Right atrium auricular region (tissue), 2 donors: ENCODE measurements around the gene AP3D1. TPM values are rescaled to one million over a fixed set of nuclear protein-coding genes. Genes with fewer than 3 reads are reported as not detected.
"Not testable (repeated sequence)": the region's sequence is repeated elsewhere in the genome, so short reads cannot be mapped to it uniquely, and the experiment has no call there.

Source experiments
- DNase-seq: peaks from one replicate; pipeline ENCODE4 v3.0.0-alpha.2; 2019; ENCODE audit warnings: low spot score
- H3K27ac ChIP-seq, 2 donors: fragments of 200-600 bp; sonication (generic); 1 replicate in 1 of 2; 2 replicates in 1 of 2; pipeline ENCODE4 v1.5.1; 2016 to 2019
- H3K27me3 ChIP-seq, 2 donors: fragments of 200-600 bp; sonication (generic); one replicate each; pipeline versions ENCODE4 v1.5.1 to v1.6.0; 2017 to 2019
- H3K36me3 ChIP-seq: fragments of 200-600 bp; sonication (generic); one replicate; pipeline ENCODE4 v1.5.1; 2016
- H3K4me1 ChIP-seq, 2 donors: fragments of 200-600 bp; sonication (generic); one replicate each; pipeline versions ENCODE4 v1.5.1 to v1.6.0; 2017 to 2019
- H3K4me3 ChIP-seq, 2 donors: fragments of 200-600 bp; sonication (generic); 1 replicate in 1 of 2; 2 replicates in 1 of 2; pipeline ENCODE4 v1.5.1; 2017 to 2019; ENCODE audit warnings: mild to moderate bottlenecking in 1 of 2, moderate library complexity in 1 of 2
- H3K9me3 ChIP-seq, 2 donors: fragments of 200-600 bp; sonication (generic); one replicate each; pipeline ENCODE4 v1.5.1; 2019
- total RNA-seq, 2 donors: library from RNA; depleted of rRNA; stranded (reverse); fragments of >200 nt; gene quantifications; one replicate each; pipeline ENCODE4 v1.1.0, GENCODE V29; 2016
- TF ChIP-seq, protein P1 (sequence below), 2 donors: fragments of 200-600 bp; sonication (generic); IDR thresholded peaks; one replicate each; pipeline ENCODE4 v1.5.1; 2019; ENCODE audit warnings: antibody characterized with exemption in 2 of 2

The AP3D1 gene
- total RNA-seq, 2 donors from 2014 or later, result 82.7 to 95.8 TPM

DNA sequence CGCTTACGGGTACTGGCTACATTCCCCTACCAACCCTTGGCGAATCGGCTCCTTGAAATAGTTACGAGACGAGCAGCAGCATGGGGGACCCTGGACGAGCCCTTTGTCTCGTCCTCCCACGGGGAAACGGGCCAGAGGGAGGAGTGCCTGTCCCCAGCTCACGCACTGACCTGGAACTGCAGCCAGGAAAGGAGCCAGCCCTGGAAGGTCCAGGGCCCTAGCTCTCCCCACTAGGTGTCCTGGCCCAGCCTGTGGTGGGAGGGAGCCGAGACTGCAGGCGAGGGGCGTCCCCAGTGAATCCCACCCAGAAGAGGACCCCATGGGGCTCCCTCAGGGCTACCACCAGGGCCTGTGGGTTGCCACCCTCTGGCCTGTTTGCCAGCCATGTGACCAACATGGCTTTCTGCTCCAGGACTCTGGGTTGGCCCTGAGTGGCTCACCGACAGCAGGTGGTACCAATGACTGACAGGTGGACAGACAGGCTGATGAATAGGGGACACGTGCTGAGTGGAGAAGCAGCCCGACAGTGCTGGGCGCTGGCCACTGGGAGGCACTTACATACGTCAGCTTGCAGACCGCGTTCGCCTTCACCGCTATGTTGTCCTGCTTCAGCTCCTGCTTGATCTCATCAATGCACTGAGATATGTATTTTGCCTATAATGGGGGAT is 13.2 kb downstream of the AP3D1 start:
- Histone ChIP-seq H3K36me3 (peaks cover 24% of the 10 kb centered on the region), H3K4me1 (peaks cover 0 to 14% of the 10 kb centered on the region in 2 donors), H3K27ac (peak overlapping the region in 1 of 2 donors; percentile 42), H3K27me3 (no peaks in the 10 kb centered on the region), H3K9me3 (no peaks in the 10 kb centered on the region), H3K4me3 (no peak overlapping the region)
- TF ChIP-seq, protein P1, sequence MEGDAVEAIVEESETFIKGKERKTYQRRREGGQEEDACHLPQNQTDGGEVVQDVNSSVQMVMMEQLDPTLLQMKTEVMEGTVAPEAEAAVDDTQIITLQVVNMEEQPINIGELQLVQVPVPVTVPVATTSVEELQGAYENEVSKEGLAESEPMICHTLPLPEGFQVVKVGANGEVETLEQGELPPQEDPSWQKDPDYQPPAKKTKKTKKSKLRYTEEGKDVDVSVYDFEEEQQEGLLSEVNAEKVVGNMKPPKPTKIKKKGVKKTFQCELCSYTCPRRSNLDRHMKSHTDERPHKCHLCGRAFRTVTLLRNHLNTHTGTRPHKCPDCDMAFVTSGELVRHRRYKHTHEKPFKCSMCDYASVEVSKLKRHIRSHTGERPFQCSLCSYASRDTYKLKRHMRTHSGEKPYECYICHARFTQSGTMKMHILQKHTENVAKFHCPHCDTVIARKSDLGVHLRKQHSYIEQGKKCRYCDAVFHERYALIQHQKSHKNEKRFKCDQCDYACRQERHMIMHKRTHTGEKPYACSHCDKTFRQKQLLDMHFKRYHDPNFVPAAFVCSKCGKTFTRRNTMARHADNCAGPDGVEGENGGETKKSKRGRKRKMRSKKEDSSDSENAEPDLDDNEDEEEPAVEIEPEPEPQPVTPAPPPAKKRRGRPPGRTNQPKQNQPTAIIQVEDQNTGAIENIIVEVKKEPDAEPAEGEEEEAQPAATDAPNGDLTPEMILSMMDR (IDR thresholded peaks at IDR 0.05), result no peak
- no peak for DNase-seq

DNA sequence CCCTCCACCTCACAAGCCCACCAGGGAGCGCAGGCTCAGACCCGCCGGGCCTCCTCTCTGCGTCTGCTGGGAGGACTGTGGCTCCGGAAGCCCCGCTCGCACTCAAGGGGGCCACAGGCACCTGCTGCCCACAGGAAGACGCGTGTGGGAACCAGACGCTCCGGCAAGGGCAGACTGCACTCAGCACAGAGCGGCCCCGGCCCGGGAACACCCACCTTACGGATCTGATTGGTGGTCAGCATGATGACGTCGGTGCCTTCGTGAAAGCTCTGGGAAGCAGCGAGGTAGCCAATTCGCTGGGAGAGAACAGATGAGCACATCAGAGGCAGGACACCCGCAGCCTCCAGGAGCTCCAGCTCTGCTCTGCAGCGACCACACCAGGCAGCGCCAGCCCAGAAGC is 14.6 kb downstream of the AP3D1 start:
- Histone ChIP-seq H3K4me1 (peaks cover 0 to 24% of the 10 kb centered on the region in 2 donors), H3K27me3 (no peaks in the 10 kb centered on the region), H3K27ac (no peak overlapping the region), H3K9me3 (no peaks in the 10 kb centered on the region), H3K4me3 (no peak overlapping the region), H3K36me3 (peaks cover 35% of the 10 kb centered on the region)
- no peak for DNase-seq
- TF ChIP-seq, protein P1 (IDR thresholded peaks at IDR 0.05), result no peak

DNA sequence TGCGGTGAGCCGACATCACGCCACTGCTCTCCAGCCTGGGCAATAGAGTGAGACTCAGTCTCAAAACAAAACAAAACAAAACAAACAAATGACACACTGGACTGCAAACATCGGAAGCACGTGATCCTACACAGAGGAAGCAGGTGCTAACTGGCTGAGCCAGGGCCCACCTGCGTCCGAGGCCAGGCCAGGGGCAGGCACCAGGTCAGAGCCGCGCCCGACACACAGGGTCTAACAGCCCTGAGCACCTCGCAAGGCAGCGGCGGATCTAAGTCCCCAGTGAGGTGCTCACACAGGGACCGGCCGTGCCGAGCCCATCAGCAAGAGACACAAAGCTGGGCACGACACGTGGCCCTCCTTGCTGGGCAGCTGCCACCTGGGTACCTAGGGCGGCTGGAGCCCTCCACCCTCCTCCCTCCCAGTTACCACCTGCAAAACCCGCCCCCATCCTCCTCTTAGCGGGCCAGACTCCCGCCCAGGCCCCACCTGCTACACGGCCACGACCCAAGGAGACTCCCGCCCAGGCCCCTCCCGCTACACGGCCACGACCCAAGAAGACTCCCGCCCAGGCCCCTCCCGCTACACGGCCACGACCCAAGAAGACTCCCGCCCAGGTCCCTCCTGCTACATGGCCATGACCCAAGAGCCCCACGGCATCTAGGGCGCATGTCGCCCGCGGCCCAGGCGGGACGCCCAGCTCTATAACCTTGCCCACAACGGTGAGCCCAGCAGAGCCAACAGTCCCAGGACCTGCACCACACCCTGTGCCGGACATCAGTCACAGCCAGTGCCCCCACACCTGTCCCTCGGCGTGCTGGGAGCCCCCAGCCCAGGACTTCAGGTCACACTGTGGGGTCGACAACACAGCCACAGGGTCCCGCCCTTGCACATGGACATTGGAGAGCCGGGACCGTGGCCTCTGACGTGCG is 15.6 kb downstream of the AP3D1 start:
- no peaks in the 10 kb centered on the region for H3K27me3 ChIP-seq
- H3K4me3 ChIP-seq, result no peak overlapping the region
- TF ChIP-seq, protein P1 (IDR thresholded peaks at IDR 0.05), result no peak
- H3K4me1 ChIP-seq, result peaks cover 0 to 29% of the 10 kb centered on the region in 2 donors
- no peak for DNase-seq
- H3K36me3 ChIP-seq, result peaks cover 38% of the 10 kb centered on the region
- H3K27ac ChIP-seq, result no peak overlapping the region
- no peaks in the 10 kb centered on the region for H3K9me3 ChIP-seq

DNA sequence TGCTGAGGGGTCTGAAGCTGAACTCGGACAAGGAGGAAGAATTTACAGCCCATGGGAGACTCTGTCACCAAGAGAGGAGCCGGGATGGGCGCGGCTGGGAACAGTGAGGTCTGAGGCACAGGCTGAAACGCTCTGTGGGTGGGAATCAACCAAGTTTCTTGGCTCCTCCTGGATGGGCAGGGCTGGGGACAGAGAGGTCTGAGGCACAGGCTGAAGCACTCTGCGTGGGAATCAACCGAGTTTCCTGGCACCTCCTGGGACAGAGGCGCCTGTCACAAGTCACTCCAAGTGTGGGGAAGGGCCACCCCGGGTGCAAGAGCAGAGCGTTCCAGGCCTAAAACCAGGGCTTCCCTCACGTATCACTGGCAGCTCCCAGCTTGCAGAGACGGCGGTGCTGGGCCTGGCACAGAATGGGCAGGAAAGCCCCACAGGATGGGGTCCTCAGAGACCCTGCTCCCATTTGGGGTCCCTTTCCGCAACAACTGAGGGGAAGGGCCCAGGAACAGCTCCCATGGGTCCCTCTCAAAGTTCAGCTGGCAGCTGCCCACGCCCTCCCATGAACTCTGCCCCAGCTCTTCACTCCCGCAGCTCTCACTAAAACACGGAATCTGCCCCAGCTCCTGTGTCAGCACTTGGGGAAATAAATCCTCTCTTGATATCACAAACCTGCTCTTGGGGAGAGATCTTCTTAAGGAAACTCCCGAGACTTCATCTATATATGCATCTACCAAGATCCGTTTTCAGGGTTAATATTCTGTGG is 18.5 kb downstream of the AP3D1 start:
- H3K27ac ChIP-seq, result peak overlapping the region; percentile 76 to 79
- peaks cover 49% of the 10 kb centered on the region for H3K36me3 ChIP-seq
- H3K4me3 ChIP-seq, result no peak overlapping the region
- no peaks in the 10 kb centered on the region for H3K27me3 ChIP-seq
- H3K9me3 ChIP-seq, result no peaks in the 10 kb centered on the region
- H3K4me1 ChIP-seq, result peaks cover 0 to 36% of the 10 kb centered on the region in 2 donors
- DNase-seq, result peak; percentile 62
- TF ChIP-seq, protein P1 (IDR thresholded peaks at IDR 0.05), result no peak

DNA sequence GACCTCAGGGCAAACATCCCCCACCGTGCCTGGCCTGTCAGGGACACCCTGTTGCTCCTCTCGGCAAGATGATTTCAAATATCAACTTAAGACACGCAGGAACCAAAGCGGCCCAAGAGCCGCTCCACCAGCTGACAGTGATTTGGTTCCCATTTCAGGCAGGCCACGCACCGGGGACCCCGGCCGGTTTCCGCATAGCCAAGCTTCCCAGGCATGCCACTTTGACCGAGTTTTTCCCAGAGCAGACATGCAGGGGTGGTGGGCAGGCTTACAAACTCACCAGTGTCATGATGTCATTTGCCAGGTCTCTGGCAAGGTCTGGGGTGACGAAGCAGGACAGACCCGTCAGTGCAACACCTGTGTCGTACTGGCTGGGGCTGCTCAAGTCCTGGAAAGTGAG is 19.2 kb downstream of the AP3D1 start:
- no peaks in the 10 kb centered on the region for H3K27me3 ChIP-seq
- H3K4me3 ChIP-seq, result no peak overlapping the region
- TF ChIP-seq, protein P1 (IDR thresholded peaks at IDR 0.05), result no peak
- peaks cover 42% of the 10 kb centered on the region for H3K36me3 ChIP-seq
- DNase-seq, result no peak
- H3K9me3 ChIP-seq, result no peaks in the 10 kb centered on the region
- H3K4me1 ChIP-seq, result peaks cover 0 to 38% of the 10 kb centered on the region in 2 donors
- H3K27ac ChIP-seq, result peak overlapping the region; percentile 76 to 79

DNA sequence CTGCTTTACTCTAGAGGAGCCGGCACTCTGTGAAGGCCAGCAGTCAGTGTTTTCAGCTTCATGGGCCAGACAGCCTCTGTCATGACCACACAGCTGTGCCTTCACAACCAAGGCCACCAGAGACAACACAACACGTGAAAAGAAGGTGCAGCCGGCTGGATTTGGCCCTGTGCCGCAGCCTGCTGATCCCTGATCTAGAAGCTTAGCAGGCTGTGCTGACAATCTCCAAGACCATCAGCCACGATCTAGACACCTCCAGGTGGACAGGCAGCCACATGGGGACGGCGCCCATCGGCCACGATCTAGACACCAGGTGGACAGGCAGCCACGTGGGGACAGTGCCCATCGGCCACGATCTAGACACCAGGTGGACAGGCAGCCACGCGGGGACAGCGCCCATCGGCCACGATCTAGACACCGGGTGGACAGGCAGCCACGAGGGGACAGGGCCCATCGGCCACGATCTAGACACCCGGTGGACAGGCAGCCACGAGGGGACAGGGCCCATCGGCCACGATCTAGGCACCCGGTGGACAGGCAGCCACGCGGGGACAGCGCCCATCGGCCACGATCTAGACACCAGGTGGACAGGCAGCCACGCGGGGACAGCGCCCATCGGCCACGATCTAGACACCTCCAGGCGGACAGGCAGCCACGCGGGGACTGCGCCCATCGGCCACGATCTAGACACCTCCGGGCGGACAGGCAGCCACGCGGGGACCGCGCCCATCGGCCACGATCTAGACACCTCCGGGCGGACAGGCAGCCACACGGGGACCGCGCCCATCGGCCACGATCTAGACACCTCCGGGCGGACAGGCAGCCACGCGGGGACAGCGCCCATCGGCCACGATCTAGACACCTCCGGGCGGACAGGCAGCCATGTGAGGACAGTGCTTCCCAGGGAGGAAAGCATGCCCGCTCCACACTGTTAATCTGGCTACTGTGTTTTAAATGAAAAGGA is 20.1 kb downstream of the AP3D1 start:
- peak overlapping the region; percentile 77 to 92 for H3K27ac ChIP-seq
- peaks cover 39% of the 10 kb centered on the region for H3K36me3 ChIP-seq
- H3K9me3 ChIP-seq, H3K27me3 ChIP-seq, DNase-seq, H3K4me3 ChIP-seq: not testable (repeated sequence)
- H3K4me1 ChIP-seq, result peaks cover 0 to 43% of the 10 kb centered on the region in 2 donors
